Activated CD4-positive, alpha-beta T cell treated with anti-CD3 and anti-CD28 coated beads for 24 hours (primary cell): ENCODE data around the gene TIAM1.

ENCODE experiments used
- DNase-seq, 2 donors: peaks; one replicate each; pipeline ENCODE4 v3.0.0-alpha.2; 2020; ENCODE audit warnings: low read depth in 2 of 2

TIAM1 gene

DNA sequence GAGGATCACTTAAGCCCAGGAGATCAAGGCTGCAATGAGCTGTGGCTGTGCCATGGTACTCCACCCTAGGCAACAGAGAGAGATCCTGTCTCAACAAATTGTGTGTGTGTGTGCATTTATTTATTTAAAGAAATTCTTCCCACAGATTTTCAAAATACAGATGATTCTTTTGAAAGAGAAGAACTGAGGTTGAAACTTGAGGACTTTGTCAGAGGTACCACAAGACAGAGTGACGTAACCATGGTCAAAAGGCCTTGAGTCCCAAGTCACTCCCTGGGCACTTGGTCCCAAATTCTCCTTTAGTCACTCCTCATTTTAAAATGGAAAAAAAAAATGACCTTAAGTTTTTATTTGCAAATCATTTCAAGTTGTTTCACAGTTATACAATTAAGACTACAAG lies 57.4 kb downstream of the TIAM1 start:
- no peak for DNase-seq

DNA sequence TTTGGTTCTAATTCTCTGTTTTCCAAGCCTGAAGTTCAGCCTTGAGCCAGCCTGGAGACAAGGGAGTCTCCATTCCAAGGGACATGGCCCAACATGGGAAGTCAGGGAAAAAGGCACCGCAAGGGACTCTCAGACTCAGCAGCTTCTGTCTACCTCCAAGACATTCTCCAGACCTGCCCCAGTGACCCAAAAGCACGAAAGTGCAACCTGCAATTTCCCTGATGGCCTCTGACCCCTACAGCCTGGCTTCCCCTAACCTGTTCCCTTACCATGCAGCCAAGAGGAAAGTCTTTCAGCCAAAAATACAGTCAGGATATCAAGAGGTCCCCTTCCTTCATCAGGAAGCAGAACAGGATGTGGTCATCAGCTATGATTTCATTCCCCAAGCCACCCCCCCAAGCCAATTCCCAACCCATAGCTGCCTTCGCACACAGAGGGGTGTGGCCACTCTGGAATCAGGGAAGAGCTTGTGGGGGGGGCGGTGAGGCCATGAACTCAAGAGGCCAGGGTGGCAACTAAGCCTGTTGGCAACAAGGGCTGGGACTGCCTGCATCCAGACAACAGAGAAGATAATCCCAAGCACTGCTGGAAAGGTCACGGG lies 59.2 kb downstream of the TIAM1 start:
- DNase-seq: no peak

GRCh38 chr21:31283025-31283424 lies 61.0 kb downstream of the TIAM1 start:
- DNase-seq: no peak

- no peak for DNase-seq
These were observed 61.9 kb downstream of the TIAM1 start for GRCh38 chr21:31282095-31282709.

DNA sequence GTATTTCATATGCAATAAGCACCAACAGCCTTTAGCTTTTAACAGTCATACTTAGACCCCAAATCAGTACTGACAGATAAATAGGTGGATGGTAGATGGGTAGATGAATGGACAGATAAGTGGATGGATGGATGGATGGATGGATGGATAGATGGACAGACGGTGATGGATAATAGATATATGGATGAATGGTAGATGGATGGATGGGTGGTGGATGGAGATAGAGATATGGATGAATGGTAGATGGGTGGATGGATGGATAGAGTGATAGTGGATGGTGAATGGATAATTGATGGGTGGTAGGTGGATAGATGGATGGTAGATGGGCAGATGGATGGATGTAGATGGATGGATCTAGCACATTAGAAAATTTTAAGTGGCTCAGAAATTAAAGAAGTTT lies 62.5 kb downstream of the TIAM1 start:
- DNase-seq: no peak

DNA sequence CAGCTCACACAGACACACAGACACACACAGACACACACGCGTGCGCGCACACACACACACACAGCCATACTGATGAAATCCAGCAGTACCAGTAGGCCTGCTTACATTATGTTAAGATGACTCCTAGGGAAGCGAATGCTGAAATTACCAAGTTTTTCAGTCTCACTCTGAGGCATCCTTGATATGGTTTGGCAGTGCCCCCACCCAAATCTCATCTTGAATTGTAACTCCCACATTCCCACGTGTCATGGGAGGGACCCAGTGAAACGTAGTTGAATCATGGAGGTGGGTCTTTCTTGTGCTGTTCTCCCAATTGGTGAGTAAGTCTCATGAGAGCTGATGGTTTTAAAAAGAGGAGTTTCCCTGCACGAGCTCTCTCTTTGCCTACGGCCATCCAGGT lies 64.1 kb downstream of the TIAM1 start:
- no peak for DNase-seq

DNA sequence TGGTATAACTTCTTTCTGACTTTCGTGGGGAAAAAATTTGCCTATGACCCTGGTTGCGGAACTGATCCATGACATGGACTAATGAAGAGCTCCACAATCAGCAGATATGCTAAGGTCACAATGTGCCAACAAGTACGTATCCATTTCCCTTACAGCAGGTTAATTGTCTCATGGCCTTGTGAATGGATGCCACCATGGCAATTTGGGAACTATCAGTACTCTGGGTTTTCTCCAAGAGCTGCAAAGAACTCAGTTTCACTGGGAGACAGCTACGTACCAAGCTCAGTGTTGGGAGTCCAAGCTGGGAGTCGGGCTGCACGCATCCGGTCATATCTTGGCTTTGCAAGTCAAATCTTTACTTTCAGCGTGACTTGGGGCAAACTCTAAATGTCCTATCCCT lies 64.8 kb downstream of the TIAM1 start:
- no peak for DNase-seq

DNA sequence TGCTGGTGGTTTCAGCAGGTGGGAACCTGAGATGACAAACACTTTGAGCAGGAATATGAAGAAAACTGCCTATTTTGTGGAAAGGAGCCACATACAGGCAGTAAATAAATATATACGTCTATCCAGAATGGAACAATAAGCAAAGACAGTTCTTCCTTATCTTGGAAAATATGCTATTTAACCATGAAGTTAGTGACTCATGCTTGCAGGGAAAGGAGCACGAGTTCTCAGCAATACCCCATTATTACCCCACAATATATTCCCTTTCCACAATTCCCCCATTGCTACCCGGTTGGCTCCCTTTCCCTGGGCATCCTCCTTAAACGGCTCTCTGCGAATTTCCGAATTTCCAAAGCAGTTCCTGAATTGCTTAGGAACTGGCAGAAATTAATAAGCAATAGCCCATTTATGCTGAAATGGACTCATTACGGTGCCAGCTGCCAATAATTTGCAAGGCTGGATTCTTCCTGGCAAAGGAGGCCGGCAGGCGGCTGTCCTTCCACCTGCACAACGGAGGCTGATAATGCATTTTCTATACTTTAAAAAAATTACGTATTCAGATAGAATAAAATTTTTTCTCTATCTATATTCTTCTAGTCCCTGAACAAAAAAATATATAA lies 65.4 kb downstream of the TIAM1 start:
- no peak for DNase-seq

DNA sequence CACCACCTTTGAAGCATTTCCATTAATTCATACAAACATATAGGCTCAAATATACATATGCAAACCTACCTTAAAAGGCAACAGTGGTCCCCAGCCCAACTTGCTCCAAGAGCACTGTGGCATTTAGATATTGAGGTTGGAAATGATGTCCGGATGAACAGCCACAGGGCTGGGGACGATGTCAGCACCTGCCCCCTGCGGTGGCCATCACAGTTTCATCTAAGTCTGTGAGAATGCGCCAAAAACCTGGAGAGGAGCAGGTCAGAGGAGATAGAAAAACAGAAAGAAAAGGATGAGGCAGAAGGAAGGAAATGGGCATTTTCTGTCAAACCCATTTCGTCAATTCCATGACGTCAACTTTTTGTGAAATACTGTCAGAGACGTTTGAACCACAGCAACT lies 67.4 kb downstream of the TIAM1 start:
- DNase-seq: no peak

DNA sequence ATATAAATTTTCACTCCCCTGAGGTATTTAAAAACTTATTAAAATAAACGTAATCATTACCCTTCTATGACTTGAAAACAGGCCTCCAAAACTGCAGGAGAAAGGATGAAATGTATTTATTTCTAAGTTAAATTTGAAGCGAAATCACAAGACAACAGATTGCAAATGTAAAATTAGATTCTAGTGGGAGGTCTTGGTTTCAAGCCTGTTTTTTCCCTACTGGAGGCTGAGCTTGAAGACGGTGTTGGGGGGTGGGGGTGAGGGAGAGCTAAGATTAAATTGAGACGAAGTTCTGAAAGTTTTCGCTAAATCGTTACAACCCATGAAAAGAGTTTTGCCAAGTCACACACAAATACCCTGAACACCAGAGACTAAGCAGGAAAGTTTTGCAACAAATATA lies 68.2 kb downstream of the TIAM1 start:
- no peak for DNase-seq

DNA sequence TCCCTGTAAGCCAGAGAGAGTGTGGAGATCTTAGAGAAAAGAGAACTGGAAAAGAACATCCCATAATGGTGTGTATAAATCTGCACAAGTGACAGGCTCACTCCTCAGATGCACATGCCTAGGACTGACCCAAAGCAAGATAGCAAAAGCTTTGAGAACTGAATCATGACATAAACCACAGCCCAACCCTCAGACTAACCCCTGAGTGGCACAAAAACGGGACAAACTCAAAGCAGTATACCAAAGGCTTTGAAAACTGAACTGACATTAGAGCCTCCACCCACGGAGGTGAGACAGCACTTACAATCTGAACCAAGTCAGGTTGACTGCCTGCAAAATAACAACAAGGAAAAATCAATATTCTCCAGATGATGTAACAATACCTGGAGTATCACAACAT lies 70.8 kb downstream of the TIAM1 start:
- DNase-seq: no peak

DNA sequence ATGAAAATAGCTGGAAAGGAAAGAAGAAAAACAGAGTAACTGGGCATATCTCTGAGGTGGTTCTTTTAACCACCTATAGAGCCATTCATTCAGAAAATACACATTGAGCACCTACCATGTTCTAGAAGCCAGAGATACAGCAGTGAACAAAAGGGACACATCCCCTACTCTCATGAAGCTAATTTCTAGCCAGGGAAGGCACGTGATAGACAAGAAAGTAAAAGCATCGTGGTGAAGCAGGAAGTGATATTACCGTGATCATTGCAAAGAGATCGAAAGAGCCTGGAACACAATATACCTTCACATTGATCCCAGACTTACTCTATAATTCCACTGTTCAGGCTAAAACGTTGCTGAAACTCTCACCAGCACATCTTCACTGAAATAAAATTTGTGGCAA lies 76.0 kb downstream of the TIAM1 start:
- no peak for DNase-seq

- DNase-seq: no peak
These were observed 76.4 kb downstream of the TIAM1 start for GRCh38 chr21:31267644-31268043.

DNA sequence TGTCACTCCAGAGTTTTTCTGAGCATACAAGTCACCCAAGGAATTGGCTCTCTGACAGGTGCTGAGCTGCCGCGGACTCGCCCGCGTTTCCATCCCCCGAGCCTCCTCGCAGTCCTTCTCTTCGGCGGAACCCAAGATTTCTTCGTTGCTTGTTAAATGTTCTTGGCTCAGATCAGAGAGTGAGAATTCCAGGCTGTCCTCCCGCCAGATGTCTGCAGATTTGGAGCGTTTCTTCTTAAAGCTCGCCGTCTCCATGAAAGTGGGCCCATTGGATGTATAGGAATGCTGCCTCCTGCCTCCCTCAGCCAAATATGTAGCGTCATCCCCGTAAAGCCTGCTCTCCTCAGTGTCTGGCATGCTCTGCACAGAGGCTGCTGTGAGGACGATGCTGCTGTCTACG lies 77.8 kb downstream of the TIAM1 start:
- no peak for DNase-seq

- no peak for DNase-seq
These were observed 78.6 kb downstream of the TIAM1 start for GRCh38 chr21:31265366-31266013.

DNA sequence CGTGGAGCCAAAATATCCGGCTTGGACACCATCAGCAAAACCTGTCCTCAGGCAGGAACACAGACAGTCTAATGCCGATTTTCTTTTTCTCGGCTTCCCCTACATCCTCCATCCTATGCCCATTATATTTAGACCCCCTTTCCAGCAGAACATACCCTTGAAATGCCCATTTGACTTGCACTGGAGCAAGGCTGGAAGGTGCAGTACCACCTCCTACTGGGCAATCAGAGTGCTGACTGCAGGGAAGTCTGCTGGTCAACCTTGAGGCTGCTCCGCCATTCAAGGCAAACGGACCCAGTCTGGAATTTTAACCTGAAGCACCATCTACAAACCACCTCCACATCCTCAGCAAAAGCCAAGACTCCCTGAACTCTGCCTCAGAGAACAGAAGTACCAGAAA lies 79.5 kb downstream of the TIAM1 start:
- no peak for DNase-seq

DNA sequence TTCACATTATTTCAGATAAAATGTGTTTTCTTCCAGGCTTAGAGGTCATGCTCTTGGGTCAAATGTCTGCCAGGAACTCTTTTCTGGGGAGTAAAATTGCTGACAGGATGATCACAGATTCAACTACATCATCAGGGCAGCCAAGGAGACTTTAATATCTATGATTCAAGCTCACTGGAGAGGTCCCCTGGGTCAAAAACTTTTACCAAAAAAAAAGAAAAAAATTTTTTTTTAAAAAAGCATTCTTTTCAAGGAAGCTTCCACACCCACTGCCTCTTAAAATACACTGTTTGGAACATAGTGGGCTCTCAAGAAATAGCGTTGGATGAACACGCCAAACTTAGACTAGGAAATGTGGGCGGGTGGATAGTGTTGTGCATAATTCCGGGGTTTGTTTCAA lies 81.3 kb downstream of the TIAM1 start:
- DNase-seq: no peak

GRCh38 chr21:31261759-31262158 lies 82.3 kb downstream of the TIAM1 start:
- DNase-seq: no peak

DNA sequence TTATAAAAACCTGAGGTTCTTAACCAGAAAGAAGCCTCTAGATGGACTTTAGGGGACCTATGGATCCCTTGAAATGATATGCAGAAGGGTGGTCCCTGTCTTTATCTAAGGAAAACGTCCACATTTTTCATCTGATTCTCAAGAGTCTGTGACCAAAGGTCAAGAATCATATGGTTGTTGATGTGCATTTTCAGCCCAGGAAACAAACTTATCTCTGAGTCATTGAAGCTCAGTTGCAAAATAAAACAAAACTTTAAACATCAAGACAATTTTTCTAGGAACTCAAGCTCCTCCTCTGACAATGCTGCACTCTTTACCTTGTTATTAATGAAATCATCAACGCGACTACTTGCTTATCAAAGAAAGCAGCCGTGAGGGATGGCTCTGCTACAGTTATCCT lies 83.3 kb downstream of the TIAM1 start:
- no peak for DNase-seq

GRCh38 chr21:31258073-31258472 lies 86.0 kb downstream of the TIAM1 start:
- DNase-seq: no peak

- DNase-seq: no peak
These were observed 86.8 kb downstream of the TIAM1 start for GRCh38 chr21:31257265-31257664.

- DNase-seq: no peak
These were observed 88.2 kb downstream of the TIAM1 start for GRCh38 chr21:31255896-31256295.

DNA sequence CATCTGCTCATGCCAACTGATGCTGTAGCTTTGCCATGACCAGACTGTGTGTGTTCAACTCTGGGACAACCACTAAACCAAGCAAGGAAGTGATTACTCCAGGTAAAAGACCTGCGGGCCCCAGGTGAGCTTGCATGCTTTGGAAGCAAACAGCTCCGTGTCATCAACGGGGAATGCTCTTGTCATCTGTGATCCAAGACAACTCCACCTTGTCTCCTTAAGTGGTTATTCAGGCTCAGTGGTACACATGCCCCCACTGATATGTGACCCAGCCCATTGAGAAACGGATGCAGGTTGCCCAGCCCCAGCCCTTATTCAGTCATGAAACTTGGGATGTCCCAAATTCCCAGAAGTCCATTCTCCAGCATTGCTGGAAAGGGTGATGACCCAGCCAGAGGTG lies 89.0 kb downstream of the TIAM1 start:
- DNase-seq: no peak
